GM18505 (cell line): ENCODE measurements around the gene TBC1D2B.
A peak's percentile ranks its signal among the peaks of the same experiment; 100 is the strongest.

Experiments
- ATAC-seq: cut with Tn5 transposase; IDR thresholded peaks from one replicate; pipeline ENCODE4 v1.9.1; 2021; ENCODE audit not compliant: unreplicated experiment
- POLR2A ChIP-seq: IDR thresholded peaks from 4 replicates; pipeline ENCODE4 v1.6.1; 2011; ENCODE audit warnings: borderline replicate concordance; ENCODE audit not compliant: insufficient read depth, insufficient read length; ENCODE audit errors: extremely low read depth

TBC1D2B gene

DNA sequence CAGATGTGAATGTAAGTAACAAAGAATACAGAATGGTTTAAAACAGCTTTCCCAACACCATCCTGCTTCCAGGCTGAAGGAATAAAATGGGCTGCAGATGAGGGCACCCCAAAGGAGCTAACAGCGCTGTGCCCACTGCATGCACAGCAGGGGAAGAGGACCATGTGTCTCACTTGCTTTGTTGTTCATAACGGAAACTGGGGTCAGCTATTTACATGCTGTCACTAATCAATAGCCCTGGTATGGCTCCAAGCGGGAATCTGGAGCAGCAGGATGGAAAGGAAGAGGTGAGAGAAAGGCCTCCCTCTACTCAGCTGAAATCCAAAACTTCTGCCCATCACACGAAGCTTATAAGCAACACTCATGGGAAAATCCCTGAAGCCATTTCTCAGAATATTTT is 67.4 kb downstream of the TBC1D2B start:
- TF ChIP-seq POLR2A: no peak
- no peak for ATAC-seq

DNA sequence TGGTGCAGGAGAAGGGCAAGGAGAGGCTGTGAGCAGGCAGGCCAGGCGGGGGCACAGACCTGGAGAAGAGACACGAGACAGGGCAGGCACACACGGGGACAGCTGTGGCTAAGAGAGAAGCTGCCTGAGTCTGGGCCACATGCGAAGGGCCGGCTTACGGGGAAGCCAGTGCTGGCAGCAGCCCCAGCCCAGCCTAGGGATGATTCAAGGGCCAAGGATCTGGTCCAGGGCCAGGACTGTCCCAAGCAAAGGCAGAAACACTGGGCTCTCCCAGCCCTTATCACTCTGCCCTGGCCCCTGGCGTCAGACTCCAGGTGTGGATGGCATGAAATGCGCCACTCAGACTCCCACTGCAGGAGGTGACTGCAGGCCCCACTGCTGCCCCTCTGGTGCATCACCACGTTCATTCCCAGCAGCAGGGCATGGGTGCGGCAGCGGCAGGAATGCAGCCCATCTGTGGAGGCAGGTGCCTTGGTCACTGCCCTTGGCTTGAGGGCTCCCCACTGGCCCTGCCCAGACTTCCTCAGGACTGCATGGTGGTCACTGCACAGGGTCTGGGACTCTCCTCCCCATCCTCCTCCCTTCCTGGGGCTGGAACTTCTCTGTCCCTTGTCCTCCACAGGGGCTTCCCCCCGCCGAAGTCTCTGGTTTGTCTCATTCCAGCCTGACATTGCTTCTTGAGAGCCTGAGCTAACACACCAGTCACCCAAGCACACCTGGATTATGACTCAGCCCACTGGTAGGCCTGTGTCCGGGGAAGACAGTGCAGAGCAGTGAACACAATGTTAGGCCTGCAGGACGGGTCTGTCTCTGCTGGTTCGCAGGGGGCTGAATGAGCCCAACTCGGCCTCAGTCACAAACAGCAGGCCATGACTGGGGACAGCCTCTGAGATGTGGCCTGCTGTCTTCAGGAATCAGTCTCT is 69.3 kb downstream of the TBC1D2B start:
- ATAC-seq: no peak
- TF ChIP-seq POLR2A: no peak

DNA sequence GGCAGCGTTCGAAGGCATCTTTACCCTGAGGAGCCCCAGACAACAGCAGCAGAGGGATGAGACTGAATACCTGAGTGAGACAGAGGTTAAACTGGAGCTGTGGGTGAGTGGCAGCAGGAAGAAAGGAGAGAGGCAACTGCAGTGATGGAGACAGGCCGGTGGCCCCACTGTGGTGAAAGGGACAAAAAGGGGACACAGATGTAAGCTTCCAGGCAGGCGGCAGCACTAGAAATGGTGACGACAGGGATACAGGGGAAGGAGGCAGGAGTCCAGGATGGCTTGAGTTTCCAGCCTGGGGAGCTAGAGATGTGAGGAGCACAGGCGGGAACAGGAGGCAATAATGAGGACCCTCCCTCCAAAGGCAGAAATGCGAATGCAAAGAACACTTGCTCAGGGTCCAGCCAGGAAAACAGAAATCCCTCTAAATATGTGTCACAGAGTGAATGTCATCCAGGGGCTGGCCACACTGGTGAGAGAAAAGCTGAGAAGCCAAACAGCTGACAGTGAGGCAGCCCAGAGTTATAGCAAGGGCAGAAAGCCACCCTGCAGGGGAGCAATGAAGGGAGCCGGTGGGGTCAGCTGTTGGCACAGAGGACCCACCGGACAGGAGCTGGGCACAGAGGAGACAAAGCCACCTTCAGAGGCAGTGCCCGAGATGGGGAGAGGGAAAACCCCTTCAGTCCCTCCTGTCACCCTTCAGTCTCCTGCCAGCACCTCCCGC is 70.1 kb downstream of the TBC1D2B start:
- no peak for TF ChIP-seq POLR2A
- ATAC-seq: no peak

DNA sequence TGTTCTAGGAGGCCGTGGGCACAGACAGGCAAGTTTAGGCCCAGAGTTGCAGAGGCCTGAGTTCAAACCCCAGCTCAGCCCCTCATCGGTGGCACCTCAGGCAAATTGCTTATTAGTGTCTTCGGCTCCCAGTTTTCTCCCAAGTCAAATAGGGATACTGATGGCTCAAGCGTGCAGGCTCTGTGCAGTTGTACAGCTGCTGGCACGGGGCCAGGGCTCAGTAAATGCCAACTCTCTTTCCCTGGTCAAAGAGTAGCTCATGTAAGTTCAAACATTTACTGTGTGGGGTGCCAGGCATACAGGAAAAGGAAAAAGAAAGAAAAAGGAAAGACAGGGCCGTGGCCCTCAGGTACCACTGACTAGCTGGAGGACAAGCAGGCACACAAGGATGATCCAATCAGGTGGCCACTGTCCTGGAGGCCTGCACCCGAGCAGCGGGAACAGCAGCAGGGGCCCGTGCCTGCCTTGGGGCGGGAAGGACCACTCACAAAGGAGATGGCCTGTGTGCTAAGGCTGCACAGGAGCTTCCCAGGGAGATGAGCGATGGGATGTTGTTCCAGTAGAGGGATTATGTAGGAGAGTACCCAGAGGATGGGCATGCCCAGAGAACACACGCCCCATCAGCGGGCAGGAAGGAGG is 70.8 kb downstream of the TBC1D2B start:
- TF ChIP-seq POLR2A: no peak
- ATAC-seq: no peak

DNA sequence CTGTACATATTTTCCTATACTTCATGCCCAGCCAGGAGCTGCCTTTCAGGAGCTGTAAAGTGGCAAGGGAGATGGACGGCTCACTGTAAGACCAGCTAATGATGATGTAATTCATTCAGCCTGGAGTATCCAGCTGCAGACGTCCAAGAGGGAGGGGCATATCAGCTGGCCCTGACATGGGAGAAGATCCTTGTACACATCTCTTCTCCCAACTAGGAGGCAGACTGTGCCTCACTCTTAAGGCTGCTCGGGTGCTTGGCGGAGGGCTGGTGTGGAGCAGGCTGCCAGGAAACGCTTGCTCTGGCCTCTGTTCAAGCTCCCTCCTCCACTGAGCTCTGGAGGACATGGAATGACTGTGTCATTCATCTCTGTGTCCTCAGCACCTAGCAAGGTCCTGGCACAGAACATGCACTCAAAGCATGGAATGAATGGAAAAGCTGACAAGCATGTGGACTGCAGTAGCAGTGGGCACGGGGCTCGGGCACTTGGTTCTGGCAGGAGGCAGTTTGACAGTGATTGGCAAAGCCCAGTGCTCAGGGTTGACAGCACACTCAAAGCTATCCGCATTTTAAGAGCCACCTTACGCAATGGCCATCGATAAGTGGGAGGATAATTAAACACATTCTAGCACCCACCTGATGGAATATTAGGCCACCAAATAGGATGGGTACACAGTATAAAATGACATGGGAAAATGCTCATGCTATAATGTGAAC is 72.4 kb downstream of the TBC1D2B start:
- no peak for ATAC-seq

DNA sequence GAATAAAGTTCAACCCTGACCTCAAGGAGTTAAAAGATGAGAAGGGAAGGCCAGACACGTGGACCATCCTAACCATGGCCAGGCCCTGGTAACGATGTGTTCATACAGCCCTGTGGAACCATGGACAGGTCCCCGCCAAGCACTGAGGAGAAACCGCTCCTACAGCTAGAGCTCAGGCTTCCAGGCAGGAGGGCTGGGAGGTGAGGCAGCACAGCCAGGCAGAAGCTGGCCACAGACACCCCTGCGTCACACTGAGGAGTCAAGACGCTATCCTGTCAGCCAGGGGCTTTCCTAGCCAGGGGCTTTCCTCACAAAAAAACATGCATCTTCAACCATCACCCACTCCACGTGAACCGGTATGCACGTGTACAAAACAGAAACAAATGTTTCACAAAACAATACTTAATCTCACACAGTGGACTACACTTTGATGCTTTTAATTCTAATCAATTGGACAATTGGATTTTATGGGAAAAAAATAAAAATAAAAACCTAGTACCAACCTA is 73.2 kb downstream of the TBC1D2B start:
- no peak for ATAC-seq
- no peak for TF ChIP-seq POLR2A

More for the DNA sequence above, 72.4 kb downstream of the TBC1D2B start:
- TF ChIP-seq POLR2A: no peak

DNA sequence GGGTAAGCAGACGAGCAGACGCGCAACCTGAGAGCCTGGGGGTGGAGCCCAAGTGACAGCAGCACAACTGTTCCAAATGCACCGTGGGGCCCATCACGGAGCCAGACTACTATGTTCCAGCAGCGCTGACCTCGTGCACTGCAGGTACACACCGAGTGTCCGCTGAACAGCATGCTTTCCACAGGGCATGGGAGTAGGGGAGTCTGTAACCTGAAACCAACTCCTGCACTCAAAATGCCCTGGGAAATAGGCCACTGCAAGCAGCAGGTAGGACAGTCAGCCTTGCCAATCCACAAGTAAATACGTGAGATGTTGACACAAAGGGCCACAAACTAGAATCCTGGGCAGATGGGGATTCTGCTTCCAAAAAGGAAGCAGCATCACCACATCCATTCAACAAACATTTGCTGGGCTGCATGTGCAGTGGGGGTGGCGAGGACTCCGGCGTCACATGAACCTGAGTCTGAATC is 73.9 kb downstream of the TBC1D2B start:
- no peak for ATAC-seq
- no peak for TF ChIP-seq POLR2A

DNA sequence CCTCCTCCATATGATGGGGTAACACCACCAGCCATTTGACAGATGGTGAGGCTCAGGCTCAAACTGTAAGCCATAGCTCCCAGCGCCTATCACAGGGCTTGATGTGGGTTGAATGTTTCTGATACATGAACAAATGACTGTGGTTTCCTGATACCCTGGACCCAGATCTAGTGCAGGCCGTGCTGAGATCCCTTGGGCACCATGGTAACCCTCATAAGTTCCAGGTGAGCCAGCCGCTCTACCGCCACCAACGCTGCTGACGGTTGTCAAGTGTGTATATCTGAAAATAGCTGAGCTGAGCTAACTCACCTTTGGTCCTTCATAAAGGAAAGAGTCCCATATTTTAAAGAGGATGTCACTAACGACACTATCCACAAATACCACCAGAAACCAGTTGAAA is 74.5 kb downstream of the TBC1D2B start:
- TF ChIP-seq POLR2A: no peak
- no peak for ATAC-seq

DNA sequence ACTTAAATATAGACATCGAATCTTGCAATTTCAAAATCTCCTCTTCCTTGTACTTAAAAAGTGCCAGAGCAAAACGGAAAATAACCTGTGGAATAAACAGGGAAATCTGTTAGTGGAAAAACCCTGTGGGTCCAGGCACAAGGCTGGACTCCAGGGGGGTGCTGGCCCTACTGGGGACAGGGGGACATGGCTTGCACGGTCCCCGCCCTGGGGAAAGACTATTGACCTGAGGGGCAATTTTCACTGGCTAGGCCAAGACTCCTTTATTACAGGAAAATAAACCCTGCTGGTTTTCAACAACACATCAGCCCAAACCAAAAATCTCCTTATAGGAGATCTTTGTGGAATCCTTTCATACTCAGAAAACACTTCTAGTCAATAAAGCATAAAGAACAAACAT is 75.9 kb downstream of the TBC1D2B start:
- TF ChIP-seq POLR2A: no peak
- no peak for ATAC-seq

DNA sequence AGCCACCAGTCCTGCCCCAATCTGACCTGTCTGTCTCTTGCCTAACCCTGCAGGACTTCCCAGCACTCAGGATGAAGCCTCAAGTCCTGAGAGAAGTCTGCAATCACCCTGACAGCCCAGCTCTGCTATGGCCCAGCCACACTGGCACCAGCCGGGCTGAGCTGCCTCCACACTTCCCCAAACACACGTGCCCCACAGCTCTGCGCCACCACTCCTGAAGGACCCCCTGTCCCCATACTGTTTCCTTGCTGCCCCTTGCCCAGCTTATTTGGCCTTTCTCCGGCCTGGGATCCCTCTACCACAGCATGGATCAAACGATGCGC is 76.6 kb downstream of the TBC1D2B start:
- no peak for TF ChIP-seq POLR2A
- ATAC-seq: no peak

DNA sequence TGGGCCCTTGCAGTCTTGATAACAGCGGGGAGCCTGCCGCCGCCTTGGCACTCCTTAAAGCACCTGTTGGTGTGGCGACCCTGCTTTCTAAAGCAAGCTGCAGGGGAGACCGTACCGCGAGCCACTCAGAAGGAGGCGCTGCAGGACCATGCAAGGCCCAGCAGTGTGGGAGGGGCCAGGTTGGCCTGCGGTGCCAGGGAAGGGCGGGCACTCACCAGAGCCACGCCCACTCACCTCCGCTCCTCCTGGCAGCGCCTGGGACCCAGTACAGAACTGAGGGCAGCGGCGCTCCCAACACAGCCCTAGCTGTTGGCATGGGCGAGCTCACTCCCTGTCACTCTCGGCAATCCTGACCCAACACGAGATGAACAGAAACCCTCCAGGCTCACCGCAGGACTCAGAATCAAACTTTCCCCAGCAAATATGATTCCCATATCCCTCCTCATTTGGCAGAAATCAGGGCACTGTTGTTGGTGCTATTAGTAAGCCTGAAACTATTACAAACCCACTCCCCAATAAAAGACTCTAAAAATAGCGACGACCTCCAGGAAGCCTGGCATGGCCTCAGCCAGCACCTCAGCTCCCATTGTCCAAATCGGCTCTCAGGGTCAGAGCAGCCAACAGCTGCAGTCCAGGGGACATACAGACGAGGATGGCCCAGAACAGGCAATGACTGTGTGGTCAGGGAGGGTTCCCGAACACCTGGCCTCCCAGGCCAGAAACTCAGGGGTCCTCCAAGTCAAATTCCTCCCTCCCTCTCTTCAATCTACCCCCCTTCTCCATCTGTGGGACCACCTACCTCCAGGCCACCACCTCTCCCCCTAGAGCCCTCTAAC is 77.2 kb downstream of the TBC1D2B start:
- ATAC-seq: peak; percentile 66
- TF ChIP-seq POLR2A: no peak

DNA sequence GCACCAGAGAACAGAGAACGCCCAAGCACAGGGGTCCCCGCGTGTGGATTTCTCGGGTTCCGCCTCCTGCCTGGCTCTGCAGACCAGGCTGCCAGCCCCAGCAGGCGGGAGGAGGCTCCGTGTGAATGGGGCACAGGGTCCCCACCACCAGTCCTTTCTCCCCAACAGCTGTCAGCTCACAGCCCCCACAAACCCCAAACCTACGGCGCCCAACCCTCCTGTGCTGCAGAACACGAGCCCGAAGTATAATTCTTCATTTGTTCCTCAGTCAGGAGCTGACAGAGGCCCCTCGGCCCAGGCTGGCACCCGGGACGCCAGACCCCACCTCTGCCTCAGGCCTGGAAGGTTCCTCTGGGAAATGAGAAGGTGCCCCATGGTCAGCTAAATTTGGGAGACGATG is 78.0 kb downstream of the TBC1D2B start:
- no peak for TF ChIP-seq POLR2A
- ATAC-seq: no peak
